Esophagus squamous epithelium (tissue), 4 donors: ENCODE results near the gene CCDC136.

Source experiments
- POLR2A ChIP-seq, 4 donors: fragments of 450-650 bp; IDR thresholded peaks; one replicate each; pipeline ENCODE4 v1.6.1; 2017; ENCODE audit warnings: antibody characterized with exemption in 4 of 4, mild to moderate bottlenecking in 4 of 4, moderate library complexity in 3 of 4
- TF ChIP-seq, protein P1 (sequence below), 6 experiments: fragments of 450-650 bp in 4 of 6; fragments of 200-600 bp in 2 of 6; sonication (generic) in 2 of 6; IDR thresholded peaks; one replicate each; pipeline ENCODE4 v1.5.1; 2016 to 2019; ENCODE audit warnings: antibody characterized with exemption in 6 of 6, mild to moderate bottlenecking in 4 of 6, moderate library complexity in 4 of 6

DNA sequence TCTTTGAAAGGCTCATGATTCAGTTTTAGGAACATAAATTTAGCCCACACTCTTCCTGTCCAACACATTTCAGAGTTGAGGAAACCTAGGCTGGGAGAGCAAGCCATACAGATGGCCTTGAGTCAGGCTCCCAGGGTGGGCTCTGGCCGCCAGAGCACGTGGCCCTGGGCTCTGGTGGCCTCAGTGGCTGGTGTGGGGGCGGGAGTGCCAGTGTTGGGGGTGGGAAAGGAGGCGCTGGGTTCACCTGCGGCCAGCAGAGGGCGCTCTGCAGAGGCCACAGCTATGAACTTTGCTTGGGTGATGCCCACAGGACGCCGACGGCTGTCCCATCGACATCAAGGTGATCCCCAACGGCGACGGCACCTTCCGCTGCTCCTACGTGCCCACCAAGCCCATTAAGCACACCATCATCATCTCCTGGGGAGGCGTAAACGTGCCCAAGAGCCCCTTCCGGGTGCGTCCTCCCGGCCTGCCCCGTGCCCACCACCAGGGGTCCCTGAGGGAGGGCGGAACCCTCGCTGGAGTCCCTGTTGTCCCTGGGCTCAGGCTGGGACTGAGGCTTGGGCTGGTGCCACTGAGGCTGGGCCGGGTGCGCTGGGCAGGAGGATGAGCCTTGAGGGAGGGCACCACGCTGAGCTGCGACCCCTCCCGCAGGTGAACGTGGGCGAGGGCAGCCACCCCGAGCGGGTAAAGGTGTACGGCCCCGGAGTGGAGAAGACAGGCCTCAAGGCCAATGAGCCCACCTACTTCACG, 50.3 kb downstream of the CCDC136 start:
- TF ChIP-seq, protein P1, sequence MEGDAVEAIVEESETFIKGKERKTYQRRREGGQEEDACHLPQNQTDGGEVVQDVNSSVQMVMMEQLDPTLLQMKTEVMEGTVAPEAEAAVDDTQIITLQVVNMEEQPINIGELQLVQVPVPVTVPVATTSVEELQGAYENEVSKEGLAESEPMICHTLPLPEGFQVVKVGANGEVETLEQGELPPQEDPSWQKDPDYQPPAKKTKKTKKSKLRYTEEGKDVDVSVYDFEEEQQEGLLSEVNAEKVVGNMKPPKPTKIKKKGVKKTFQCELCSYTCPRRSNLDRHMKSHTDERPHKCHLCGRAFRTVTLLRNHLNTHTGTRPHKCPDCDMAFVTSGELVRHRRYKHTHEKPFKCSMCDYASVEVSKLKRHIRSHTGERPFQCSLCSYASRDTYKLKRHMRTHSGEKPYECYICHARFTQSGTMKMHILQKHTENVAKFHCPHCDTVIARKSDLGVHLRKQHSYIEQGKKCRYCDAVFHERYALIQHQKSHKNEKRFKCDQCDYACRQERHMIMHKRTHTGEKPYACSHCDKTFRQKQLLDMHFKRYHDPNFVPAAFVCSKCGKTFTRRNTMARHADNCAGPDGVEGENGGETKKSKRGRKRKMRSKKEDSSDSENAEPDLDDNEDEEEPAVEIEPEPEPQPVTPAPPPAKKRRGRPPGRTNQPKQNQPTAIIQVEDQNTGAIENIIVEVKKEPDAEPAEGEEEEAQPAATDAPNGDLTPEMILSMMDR (IDR thresholded peaks at IDR 0.05), result peak; percentile 24 to 84 (median 55)
- no peak for TF ChIP-seq POLR2A (IDR thresholded peaks at IDR 0.05)
